HG03469 (cell line): ENCODE measurements around the gene CCDC167.
"Not testable (repeated sequence)": the region's sequence is repeated elsewhere in the genome, so short reads cannot be mapped to it uniquely, and the experiment has no call there.

Experiments
- ATAC-seq: cut with Tn5 transposase; IDR thresholded peaks from one replicate; pipeline ENCODE4 v1.9.1; 2021; ENCODE audit warnings: mild to moderate bottlenecking, moderate library complexity, moderate number of reproducible peaks; ENCODE audit not compliant: unreplicated experiment

The CCDC167 gene

GRCh38 chr6:37512400-37513011, 12.8 kb upstream of the CCDC167 start:
- no peak for ATAC-seq

- no peak for ATAC-seq
Measured at GRCh38 chr6:37511910-37512399, 12.3 kb upstream of the CCDC167 start.

DNA sequence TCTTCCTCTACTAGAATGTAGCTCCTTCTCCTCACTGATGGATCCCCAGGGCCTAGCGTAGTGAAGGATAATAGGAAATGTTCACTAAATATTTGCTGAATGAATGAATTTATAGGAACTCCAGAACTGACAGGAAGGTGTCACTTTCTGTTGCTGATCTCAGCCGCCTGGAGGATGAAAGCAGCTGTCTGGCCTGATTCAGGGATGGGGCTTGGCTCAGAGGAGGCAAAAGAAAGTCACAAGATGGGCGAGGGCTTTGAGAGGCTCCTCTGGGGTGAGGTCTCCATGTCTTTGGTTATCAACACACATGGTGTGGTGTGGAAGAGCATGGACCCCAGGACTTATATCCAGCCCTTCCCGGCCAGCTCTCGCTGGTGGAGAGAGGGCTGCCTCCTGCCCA, 11.5 kb upstream of the CCDC167 start:
- ATAC-seq: no peak

DNA sequence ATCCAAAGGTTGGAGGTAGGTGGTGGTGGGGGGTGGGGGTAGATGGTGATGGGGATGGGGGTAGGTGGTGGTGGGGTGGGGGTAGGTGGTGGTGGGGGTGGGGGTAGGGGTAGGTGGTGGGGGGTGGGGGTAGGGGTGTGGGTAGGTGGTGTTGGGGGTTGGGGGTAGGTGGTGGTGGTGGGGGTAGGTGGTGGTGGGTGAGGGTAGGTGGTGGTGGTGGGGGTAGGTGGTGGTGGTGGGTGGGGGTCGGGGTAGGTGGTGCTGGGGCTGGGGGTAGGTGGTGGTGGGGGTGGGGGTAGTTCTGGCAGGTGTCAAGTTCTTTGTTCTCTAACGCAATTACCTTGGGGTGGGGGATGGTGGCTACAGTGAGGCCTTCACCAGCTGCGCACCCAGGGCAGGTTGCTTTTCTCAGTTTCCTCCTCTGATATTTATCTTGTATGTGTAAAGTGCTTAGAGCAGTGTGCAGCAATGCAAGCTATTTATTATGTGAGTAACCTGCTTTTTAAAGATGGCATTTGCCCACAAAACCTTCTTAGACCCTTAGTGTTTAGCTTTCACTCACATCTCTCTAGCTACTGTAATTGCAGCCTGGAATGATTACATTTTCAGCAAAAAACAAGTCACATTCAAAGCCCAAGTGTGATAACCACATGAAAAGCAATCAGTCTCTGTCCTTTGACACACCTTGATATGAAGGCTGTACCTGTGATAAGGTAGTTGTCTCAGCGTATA, 8.2 kb upstream of the CCDC167 start:
- no peak for ATAC-seq

DNA sequence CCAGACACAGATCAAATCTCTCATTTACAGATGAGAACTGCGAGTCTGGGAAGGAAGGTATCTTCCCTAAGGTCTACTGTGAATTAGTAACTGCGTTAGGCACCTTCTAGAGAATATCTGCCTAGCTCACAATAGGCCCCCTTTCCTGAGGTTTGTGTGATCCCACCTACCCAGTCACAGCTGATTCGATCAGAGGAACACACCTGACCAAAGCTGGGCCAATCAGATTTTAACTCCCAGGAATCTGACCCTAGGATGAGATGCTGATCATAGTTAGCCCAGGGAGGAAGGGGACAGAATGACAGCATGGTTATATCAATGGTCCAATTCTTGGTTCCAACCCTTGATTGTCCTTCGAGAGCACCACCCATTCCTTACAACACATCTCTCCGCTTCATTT, 7.4 kb upstream of the CCDC167 start:
- no peak for ATAC-seq

DNA sequence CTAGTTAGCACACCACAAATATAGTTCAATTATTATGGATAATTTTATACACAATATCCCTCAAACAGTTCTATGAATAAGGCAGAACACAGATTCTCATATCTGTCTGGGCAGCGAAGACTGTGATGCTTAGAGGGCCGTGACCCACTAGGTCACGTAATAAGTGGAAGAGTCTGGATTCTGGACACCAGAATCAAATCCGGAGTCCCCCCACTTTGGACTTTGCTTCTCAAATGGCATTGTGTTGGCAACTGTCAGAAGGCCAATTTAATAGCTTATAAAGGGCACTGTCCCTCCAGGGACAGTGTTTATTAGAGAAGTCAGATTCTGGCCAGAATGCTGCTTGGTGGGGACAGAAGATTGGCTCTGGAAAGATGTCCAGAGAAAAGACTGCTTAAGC, 6.8 kb upstream of the CCDC167 start:
- no peak for ATAC-seq

DNA sequence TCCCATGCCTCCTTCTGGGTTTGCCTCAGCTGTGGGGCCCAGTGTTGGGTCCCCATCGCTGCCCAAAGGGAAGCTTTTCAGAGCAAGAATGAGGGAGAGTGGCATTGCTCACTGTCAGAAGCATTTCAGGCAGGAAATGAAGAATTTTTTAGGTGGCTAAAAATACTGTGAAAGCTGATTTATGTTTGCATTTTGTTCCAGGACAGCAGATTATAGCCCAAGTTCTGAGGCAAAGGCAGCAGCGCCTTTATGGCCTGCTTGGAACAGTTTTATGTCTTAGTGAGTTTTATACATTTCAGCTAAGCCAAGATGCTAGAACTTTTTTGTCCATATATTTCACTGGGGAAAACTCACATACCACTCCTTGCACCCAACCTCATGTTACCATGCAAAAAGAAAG, 4.3 kb upstream of the CCDC167 start:
- ATAC-seq: no peak

- ATAC-seq: no peak
Measured at GRCh38 chr6:37503309-37503965, 3.7 kb upstream of the CCDC167 start.

- ATAC-seq: no peak
Measured at GRCh38 chr6:37502703-37503291, 3.1 kb upstream of the CCDC167 start.

DNA sequence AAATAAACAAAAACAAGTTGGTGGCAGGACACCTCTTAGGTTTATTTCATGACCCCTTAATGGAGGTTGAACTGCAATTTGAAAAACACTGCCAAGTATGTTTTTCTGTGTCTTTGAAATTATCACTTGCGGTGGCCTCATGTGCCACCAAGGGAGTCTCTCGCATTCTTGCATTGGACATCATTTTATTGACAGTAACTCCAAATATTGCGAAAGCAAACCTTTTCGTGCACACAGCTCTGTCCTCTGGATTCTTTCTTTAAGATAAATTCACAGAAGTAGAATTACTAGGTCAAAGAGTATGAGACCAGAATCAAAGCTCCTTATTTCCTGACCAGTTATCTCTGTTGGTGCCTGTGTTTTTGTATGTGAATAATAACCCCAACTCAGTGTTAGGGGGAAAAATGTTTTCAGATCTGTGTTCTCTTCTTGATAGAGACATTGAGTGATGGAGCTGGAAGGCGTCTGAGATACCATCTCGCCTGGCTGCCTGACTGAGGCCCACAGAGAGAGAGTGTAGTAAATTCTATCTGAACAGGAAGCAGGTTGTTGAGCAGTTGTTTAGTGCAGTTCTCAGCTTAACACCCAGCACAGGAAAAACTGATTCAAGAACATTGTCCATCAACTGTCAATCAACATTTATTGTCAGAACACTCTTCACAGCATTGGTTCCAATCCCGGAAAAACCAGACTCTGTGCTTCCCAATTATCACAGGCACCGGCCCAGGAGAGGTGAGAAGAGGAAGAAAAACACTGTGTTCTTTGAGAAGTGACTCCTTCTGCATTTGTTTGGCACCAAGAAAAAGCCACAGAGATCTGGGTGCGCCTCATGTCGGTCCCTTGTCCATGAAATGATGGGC, 2.2 kb upstream of the CCDC167 start:
- ATAC-seq: no peak

- ATAC-seq: not testable (repeated sequence)
Measured at GRCh38 chr6:37500904-37501303, 1.2 kb upstream of the CCDC167 start.

DNA sequence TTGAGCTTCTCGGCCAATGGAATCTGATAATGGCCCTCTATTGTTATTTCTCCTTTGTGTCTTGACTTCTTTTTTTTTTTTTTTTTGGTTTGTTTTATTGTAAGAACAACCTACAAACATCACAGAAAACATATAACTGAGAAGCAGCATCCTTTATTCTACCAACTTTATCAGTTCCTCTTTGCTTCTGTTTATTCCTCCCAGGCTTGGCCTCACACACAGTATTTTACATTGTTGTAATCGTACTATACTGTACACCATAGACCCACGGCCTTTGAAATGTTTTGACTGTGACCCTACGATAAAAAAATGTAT, 558 bp upstream of the CCDC167 start:
- ATAC-seq: no peak

- ATAC-seq: no peak
Measured at GRCh38 chr6:37496951-37497885, 2.5 kb downstream of the CCDC167 start.

- no peak for ATAC-seq
Measured at GRCh38 chr6:37495244-37495934, 4.3 kb downstream of the CCDC167 start.

DNA sequence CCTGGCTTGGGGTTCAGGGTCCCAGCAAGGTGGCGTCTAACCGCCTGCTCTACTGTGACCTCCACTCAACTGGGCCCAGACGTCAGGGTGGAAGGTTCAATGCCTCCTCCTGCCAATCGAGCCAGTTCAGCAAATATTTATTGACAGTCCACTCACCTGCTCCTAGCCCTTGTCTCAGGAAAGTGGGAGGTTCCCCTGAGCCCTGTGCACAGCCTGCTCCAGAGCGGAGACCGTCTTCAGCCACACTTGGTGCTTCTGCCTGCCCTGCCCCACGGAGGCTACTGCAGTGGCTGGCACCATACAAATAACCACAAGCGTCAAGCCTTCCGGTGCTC, 6.1 kb downstream of the CCDC167 start:
- ATAC-seq: no peak

GRCh38 chr6:37492991-37493660, 6.6 kb downstream of the CCDC167 start:
- no peak for ATAC-seq

DNA sequence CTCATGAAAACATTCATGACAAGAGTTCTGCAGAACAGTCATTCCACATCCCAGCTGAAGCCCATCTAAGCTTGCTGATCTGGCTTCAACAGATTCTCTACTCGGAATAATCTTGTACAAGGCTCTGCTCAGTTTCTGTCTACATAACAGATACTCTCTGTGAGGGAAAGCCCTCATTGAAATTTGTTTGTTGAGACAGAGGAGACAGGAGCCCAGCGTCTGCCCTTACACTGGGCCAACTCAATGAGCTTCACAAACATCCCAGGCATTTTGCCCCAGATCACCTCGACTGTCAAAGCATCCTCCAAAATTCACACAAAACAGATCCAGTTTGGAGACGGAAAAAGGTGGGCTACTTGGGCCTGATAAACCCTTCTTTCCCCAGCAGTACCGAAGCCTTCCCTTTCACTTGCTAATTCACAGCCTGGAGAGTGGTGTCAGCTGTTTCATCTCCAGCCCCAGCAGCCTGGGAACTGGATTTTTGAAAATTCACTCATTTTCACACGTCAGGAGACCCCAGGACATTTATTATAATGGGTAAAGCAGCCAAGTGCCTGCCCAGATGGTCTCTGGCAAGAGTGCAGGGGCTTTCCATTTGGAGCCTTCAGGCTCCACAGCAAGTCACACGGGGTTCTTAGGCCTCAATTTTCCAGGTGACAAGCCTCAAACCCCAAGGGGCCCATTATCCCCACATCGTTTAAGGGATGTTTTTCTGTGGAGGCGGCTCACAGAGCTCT, 7.3 kb downstream of the CCDC167 start:
- no peak for ATAC-seq

DNA sequence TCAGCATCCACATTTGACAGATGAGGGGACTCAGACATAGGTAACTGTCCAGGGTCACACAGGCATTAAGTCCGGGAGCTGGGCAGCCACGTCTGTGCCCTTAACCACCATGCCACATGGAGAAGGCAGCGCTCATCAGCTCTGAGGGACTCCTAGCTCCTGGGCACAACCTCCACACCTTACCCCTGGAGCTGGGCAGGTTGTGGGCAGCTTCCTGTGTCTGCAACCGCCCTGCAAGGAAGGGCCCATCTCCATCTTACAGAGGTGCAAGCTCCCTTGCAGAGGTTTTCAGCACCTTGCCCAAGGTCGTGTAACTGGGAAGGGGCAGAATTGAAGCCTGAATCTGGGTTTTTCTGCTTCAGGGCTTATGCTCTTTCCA, 7.9 kb downstream of the CCDC167 start:
- no peak for ATAC-seq
